AG04450 (cell line): Measurements from ENCODE around the gene C21orf58. TPM values are rescaled to one million over a fixed set of nuclear protein-coding genes. Genes with fewer than 3 reads are reported as not detected.

Source experiments
- CTCF ChIA-PET: fragments of 300-600, 350-600 bp; formaldehyde crosslinking; extraction: SDS; loops from one replicate; lab custom pipeline; 2022; ENCODE audit warnings: antibody characterized with exemption, inconsistent platforms; lab: Charles Lee
- POLR2A ChIA-PET: fragments of 350-600 bp; formaldehyde crosslinking; extraction: SDS; loops from one replicate; lab custom pipeline; 2021; ENCODE audit warnings: antibody characterized with exemption, inconsistent platforms; lab: Yijun Ruan, JAX
- DNase-seq: peaks from one replicate; pipeline ENCODE4 v3.0.0-alpha.2; 2011; ENCODE audit warnings: low read depth, low spot score
- H3K27ac ChIP-seq: one replicate; pipeline ENCODE4 v1.5.1; 2012; ENCODE audit warnings: low read depth, low read length, control low read depth
- H3K27me3 ChIP-seq: one replicate; pipeline ENCODE4 v1.6.0; 2012; ENCODE audit warnings: low read length; ENCODE audit not compliant: control insufficient read depth, insufficient read depth
- H3K4me3 ChIP-seq: 2 replicates; pipeline ENCODE4 v1.5.1; 2011; ENCODE audit warnings: mild to moderate bottlenecking, low read depth, low read length, control low read depth
- H3K9me3 ChIP-seq: 2 replicates; pipeline ENCODE4 v1.5.1; 2012; ENCODE audit warnings: low read length; ENCODE audit not compliant: control insufficient read depth, insufficient read depth
- CTCF ChIP-seq: IDR thresholded peaks from 2 replicates; pipeline ENCODE4 v1.5.1; 2011; ENCODE audit warnings: low read depth, low read length, control low read depth, inconsistent platforms
- polyA plus RNA-seq: library from polyadenylated mRNA; depleted of rRNA; stranded (reverse); fragments of >200 nt; gene quantifications from 2 replicates; pipeline ENCODE4 v1.2.3, GENCODE V29; 2011

Gene C21orf58
- polyA plus RNA-seq, 1 experiment = 1.2 TPM

DNA sequence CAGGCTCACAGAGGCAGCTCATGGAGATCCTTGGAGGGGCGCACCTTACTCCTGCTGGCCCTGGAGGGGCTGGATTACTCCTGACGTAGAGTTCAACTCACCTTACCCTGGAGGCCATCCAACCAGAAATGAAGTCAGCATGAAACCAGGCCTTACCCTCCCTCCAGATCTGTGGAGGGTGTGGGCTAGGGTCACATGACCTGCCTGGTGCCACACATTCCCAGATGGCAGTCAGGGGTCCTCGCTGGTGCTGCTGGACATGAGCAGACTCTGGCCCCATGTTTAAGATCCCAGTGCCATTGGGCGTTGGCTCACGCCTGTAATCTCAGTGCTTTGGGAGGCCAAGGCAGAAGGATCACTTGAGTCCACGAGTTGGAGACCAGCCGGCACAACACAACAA, 4.5 kb downstream of the C21orf58 start:
- ChIA-PET CTCF (no interaction called here), POLR2A (no interaction called here)
- H3K4me3 ChIP-seq = no peak overlapping the region
- H3K9me3 ChIP-seq = peaks cover 2% of the 10 kb centered on the region; the same call in 1 of the 2 replicates
- DNase-seq = no peak
- TF ChIP-seq CTCF = no peak
- no peaks in the 10 kb centered on the region for H3K27me3 ChIP-seq
- no peak overlapping the region for H3K27ac ChIP-seq

DNA sequence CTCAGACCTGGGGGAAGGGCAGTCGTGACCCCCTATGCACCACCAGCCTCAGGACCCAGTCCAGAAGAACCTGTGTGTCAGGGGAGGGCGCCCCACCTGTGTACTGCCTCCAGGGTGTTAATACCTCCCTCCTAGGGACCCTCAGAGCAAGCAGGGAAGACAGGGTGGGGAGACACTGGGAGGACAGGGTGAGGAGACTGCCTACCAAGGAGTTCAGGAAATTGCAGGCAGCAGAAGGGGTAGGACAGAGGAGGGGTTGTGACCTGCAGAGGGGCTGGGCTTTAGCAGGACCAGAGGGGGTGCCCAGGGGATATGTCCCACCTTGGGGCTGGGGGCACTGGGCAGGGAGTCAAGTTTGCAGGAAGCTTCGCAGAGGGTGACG, 5.2 kb downstream of the C21orf58 start:
- Histone ChIP-seq H3K4me3 (no peak overlapping the region), H3K27ac (no peak overlapping the region), H3K9me3 (no peaks in the 10 kb centered on the region; the same call in 1 of the 2 replicates), H3K27me3 (no peaks in the 10 kb centered on the region)
- ChIA-PET POLR2A (no interaction called here), CTCF (no interaction called here)
- no peak for TF ChIP-seq CTCF
- DNase-seq = no peak

GRCh38 chr21:46317710-46318463, 5.8 kb downstream of the C21orf58 start:
- no peak overlapping the region for H3K27ac ChIP-seq
- ChIA-PET CTCF (no interaction called here), POLR2A (no interaction called here)
- no peak overlapping the region for H3K4me3 ChIP-seq
- H3K9me3 ChIP-seq = no peaks in the 10 kb centered on the region; the same call in 1 of the 2 replicates
- DNase-seq = no peak
- TF ChIP-seq CTCF = no peak
- H3K27me3 ChIP-seq = no peaks in the 10 kb centered on the region

- Histone ChIP-seq H3K4me3 (no peak overlapping the region), H3K27ac (no peak overlapping the region), H3K27me3 (no peaks in the 10 kb centered on the region), H3K9me3 (no peaks in the 10 kb centered on the region; the same call in 1 of the 2 replicates)
- no peak for TF ChIP-seq CTCF
- DNase-seq = no peak
- ChIA-PET CTCF (no interaction called here), POLR2A (no interaction called here)
These were observed 6.9 kb downstream of the C21orf58 start for GRCh38 chr21:46316708-46317324.

GRCh38 chr21:46314441-46315020, 9.1 kb downstream of the C21orf58 start:
- CTCF ChIA-PET = no interaction called here

More at GRCh38 chr21:46314441-46315020, 9.1 kb downstream of the C21orf58 start:
- no peak for TF ChIP-seq CTCF
- POLR2A ChIA-PET = no interaction called here
- Histone ChIP-seq H3K4me3 (no peak overlapping the region), H3K27ac (no peak overlapping the region), H3K27me3 (no peaks in the 10 kb centered on the region), H3K9me3 (no peaks in the 10 kb centered on the region; the same call in 1 of the 2 replicates)
- no peak for DNase-seq
